Bronchial epithelial cell (primary cell): ENCODE measurements around the gene DCUN1D5. TPM values are rescaled to one million over a fixed set of nuclear protein-coding genes. Genes with fewer than 3 reads are reported as not detected.

Source experiments
- DNase-seq: peaks from one replicate; pipeline ENCODE4 v3.0.0-alpha.2; 2010; ENCODE audit warnings: low read depth
- FAIRE-seq: peaks from 2 replicates; lab custom pipeline; 2011; peaks lifted over from hg19 to GRCh38; lab: Jason Lieb, UNC
- H3K27me3 ChIP-seq: 2 replicates; pipeline ENCODE4 v1.5.1; 2011; ENCODE audit warnings: low read length; ENCODE audit not compliant: control insufficient read depth, insufficient read depth
- H3K36me3 ChIP-seq: 2 replicates; pipeline ENCODE4 v1.5.1; 2011; ENCODE audit warnings: low read length; ENCODE audit not compliant: control insufficient read depth, insufficient read depth
- H3K4me3 ChIP-seq: 2 replicates; pipeline ENCODE4 v1.5.1; 2011; ENCODE audit warnings: mild to moderate bottlenecking, low read depth, low read length, control low read depth
- CTCF ChIP-seq: IDR thresholded peaks from 2 replicates; pipeline ENCODE4 v1.5.1; 2011; ENCODE audit warnings: mild to moderate bottlenecking, moderate library complexity, low read length, control low read depth, inconsistent platforms; ENCODE audit not compliant: insufficient read depth, severe bottlenecking
- total RNA-seq: library from RNA; depleted of rRNA; stranded (reverse); fragments of >200 nt; gene quantifications from 2 replicates; pipeline ENCODE4 v1.2.1, GENCODE V29; 2014

DCUN1D5 gene
- total RNA-seq, 1 donor from 2014 or later: 137 TPM

- Histone ChIP-seq H3K27me3 (no peaks in the 10 kb centered on the region), H3K4me3 (peak overlapping the region; percentile 66), H3K36me3 (no peaks in the 10 kb centered on the region)
- TF ChIP-seq CTCF: no peak
- FAIRE-seq (peak; percentile 100), DNase-seq (no peak)
These were observed 17.9 kb upstream of the DCUN1D5 start for GRCh38 chr11:103109818-103110388.

- H3K4me3 ChIP-seq: peak within 1 kb of the TSS; percentile 66
- peak; percentile 87 for DNase-seq
- no peaks in the 10 kb centered on the region for H3K36me3 ChIP-seq
- no peak for FAIRE-seq
- no peaks in the 10 kb centered on the region for H3K27me3 ChIP-seq
- TF ChIP-seq CTCF: peak; percentile 78
These were observed 17.2 kb upstream of the DCUN1D5 start, which contains the start of gene DYNC2H1 for GRCh38 chr11:103108933-103109817. Gene DYNC2H1 (plus strand): TSS chr11:103109426. CDS start chr11:103109575, 149 bp downstream.

GRCh38 chr11:103097279-103097678, 5.3 kb upstream of the DCUN1D5 start:
- Histone ChIP-seq H3K36me3 (no peaks in the 10 kb centered on the region), H3K4me3 (no peak overlapping the region), H3K27me3 (no peaks in the 10 kb centered on the region)
- TF ChIP-seq CTCF: no peak
- no peak for DNase-seq
- FAIRE-seq: no peak

GRCh38 chr11:103091064-103091800, 728 bp downstream of the DCUN1D5 start:
- peaks cover 1% of the 10 kb centered on the region for H3K36me3 ChIP-seq
- FAIRE-seq: no peak
- H3K4me3 ChIP-seq: peak overlapping the region; percentile 91
- no peak for TF ChIP-seq CTCF
- H3K27me3 ChIP-seq: no peaks in the 10 kb centered on the region
- DNase-seq: peak; percentile 34

GRCh38 chr11:103086461-103086860, 5.5 kb downstream of the DCUN1D5 start:
- Histone ChIP-seq H3K4me3 (no peak overlapping the region), H3K36me3 (peaks cover 1% of the 10 kb centered on the region)

More at GRCh38 chr11:103086461-103086860, 5.5 kb downstream of the DCUN1D5 start:
- no peak for FAIRE-seq
- no peak for TF ChIP-seq CTCF
- DNase-seq: peak; percentile 10
- no peaks in the 10 kb centered on the region for H3K27me3 ChIP-seq
